GM12801 (cell line): ENCODE results near the gene PTPRM.

Experiments
- CTCF ChIP-seq: IDR thresholded peaks from one replicate; pipeline ENCODE4 v1.5.1; 2011; ENCODE audit warnings: control low read depth; ENCODE audit not compliant: insufficient read length; ENCODE audit errors: extremely low read depth

Gene PTPRM

GRCh38 chr18:7924616-7925015, 357.5 kb downstream of the PTPRM start:
- no peak for TF ChIP-seq CTCF

DNA sequence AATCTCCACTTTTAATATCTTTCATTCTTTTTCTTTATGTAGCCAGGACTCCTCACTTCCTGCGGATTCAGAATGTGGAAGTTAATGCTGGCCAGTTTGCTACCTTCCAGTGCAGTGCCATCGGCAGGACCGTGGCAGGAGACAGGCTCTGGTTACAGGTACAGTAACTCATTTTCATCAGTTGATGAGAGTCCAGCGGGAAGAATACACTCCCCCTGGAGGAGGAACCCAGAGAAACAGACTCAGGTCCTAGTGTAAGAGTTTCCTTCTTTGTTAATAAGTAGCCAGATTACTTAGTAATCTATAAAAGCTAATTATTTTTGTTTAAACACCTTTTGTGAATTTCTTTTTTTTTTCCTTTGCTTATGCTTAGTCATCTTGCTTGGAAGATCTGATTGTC, 359.4 kb downstream of the PTPRM start:
- TF ChIP-seq CTCF: no peak

DNA sequence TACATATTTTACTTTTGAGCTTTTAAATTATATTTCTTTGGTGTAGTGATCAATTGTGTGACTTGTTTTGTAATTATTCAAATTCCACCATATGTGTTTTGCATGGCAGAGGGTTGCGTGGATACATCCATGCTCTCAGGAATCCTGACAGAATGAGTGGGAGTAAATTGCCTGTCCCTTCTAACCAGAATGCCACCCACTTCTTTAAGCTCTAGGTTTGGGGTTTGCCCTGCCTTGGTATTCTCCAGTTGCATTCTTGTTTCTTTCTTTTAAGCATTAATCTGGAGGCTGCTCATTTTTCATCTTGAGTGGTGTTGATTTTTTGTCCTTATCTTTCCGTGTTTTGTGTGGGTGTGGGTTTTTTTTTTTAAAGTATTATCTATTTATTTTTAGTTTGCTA, 360.0 kb downstream of the PTPRM start:
- no peak for TF ChIP-seq CTCF

- TF ChIP-seq CTCF: no peak
These were observed 364.6 kb downstream of the PTPRM start for GRCh38 chr18:7931763-7932162.

- TF ChIP-seq CTCF: no peak
These were observed 370.2 kb downstream of the PTPRM start for GRCh38 chr18:7937268-7937667.

GRCh38 chr18:7939521-7939920, 372.4 kb downstream of the PTPRM start:
- no peak for TF ChIP-seq CTCF

DNA sequence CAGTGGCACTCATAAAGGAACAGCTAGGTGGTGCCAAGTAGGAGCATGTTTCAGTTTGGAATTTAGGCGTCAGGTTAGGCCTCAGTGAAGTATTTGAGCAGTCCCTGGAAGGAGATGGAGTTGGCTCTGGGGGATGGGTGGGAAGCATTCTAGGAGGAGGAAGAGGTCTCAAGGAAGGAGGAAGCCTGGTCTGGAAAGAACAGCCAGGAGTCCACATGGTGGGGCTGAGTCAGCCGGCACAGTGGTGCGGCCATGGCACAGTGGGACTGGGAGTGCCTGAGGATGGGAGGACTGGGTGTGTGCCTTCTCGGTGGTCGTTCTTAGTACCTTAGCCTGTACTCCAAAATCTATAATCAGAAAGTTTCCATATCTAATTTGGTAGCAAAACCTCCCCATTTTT, 373.3 kb downstream of the PTPRM start:
- TF ChIP-seq CTCF: no peak

DNA sequence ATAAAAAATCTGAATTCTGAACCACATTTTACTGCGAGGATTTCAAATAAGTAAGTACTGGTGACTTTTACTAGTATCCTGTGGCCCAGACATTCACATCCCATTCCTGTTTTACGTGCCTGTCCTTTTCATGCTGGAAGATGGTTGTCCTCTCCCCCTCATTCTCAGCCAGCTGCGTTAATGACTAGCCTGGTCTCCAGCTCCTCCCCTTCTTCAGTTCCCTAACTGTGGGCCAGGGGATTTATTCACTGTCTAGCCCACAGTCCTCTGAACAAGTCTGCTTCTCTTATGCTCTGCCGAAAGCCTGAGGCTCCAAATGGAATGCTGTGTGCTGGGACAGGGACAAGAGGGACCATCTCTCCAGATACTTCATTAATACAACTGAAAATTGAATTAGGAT, 373.9 kb downstream of the PTPRM start:
- TF ChIP-seq CTCF: no peak
